ENCODE results near the gene WDR18.

The WDR18 gene

GRCh38 chr19:1006711-1007398 is 22.7 kb downstream of the WDR18 start:
- Histone ChIP-seq H3K27me3 (ENCODE audit: insufficient read depth, low read length, poor library complexity, severe bottlenecking) (no peaks in the 10 kb centered on the region), H3K36me3 (ENCODE audit: insufficient read depth, low read length) (peaks cover 12% of the 10 kb centered on the region; the same call in 1 of the 2 replicates), H3K79me2 (ENCODE audit: insufficient read depth, low read length) (no peaks in the 10 kb centered on the region), H3F3A (ENCODE audit: low read depth) (no peaks in the 10 kb centered on the region), H3K4me3 (ENCODE audit: low read length, poor library complexity, severe bottlenecking) (no peak overlapping the region), H4K20me1 (ENCODE audit: insufficient read depth, low read length, poor library complexity, severe bottlenecking) (peaks cover under 1% of the 10 kb centered on the region), H3K9ac (ENCODE audit: low read depth, low read length, poor library complexity, severe bottlenecking) (no peak overlapping the region), H3K9me2 (replicated peaks; ENCODE audit: low read depth, low read length) (no peaks in the 10 kb centered on the region), H2AFZ (ENCODE audit: low read length) (no peak overlapping the region), H3K9me3 (ENCODE audit: insufficient read depth, low read depth, low read length) (no peaks in the 10 kb centered on the region), H3K4me2 (ENCODE audit: low read depth, low read length, poor library complexity, severe bottlenecking) (no peak overlapping the region), H3K4me1 (ENCODE audit: insufficient read depth, low read length, poor library complexity, severe bottlenecking) (no peaks in the 10 kb centered on the region)
- TF ChIP-seq EZH2phosphoT487 (IDR thresholded peaks at IDR 0.05; ENCODE audit: borderline replicate concordance) (no peak), CTCF (conservative IDR thresholded peaks at IDR 0.05; ENCODE audit: low read length) (no peak)

- peaks cover 2% of the 10 kb centered on the region for H4K20me1 ChIP-seq (ENCODE audit: insufficient read depth, low read length, poor library complexity, severe bottlenecking)
Measured at GRCh38 chr19:1007399-1008251, 23.5 kb downstream of the WDR18 start.

More at GRCh38 chr19:1007399-1008251, 23.5 kb downstream of the WDR18 start:
- H3K27me3 ChIP-seq (ENCODE audit: insufficient read depth, low read length, poor library complexity, severe bottlenecking) = no peaks in the 10 kb centered on the region
- H3K4me3 ChIP-seq (ENCODE audit: low read length, poor library complexity, severe bottlenecking) = no peak overlapping the region
- TF ChIP-seq EZH2phosphoT487 (IDR thresholded peaks at IDR 0.05; ENCODE audit: borderline replicate concordance) = no peak
- no peak for TF ChIP-seq CTCF (conservative IDR thresholded peaks at IDR 0.05; ENCODE audit: low read length)
- peaks cover 15% of the 10 kb centered on the region; the same call in 1 of the 2 replicates for H3K36me3 ChIP-seq (ENCODE audit: insufficient read depth, low read length)
- H3K4me2 ChIP-seq (ENCODE audit: low read depth, low read length, poor library complexity, severe bottlenecking) = no peak overlapping the region
- no peaks in the 10 kb centered on the region for H3F3A ChIP-seq (ENCODE audit: low read depth)
- no peaks in the 10 kb centered on the region for H3K4me1 ChIP-seq (ENCODE audit: insufficient read depth, low read length, poor library complexity, severe bottlenecking)
- no peaks in the 10 kb centered on the region for H3K9me3 ChIP-seq (ENCODE audit: insufficient read depth, low read depth, low read length)
- no peak overlapping the region for H3K9ac ChIP-seq (ENCODE audit: low read depth, low read length, poor library complexity, severe bottlenecking)
- no peaks in the 10 kb centered on the region for H3K79me2 ChIP-seq (ENCODE audit: insufficient read depth, low read length)
- no peak overlapping the region for H2AFZ ChIP-seq (ENCODE audit: low read length)
- no peaks in the 10 kb centered on the region for H3K9me2 ChIP-seq (replicated peaks; ENCODE audit: low read depth, low read length)

Measured in Loucy (cell line).